Stimulated activated effector memory CD8-positive, alpha-beta T cell treated with anti-CD3 and anti-CD28 coated beads, Interleukin-12 subunit alpha, Interleukin-12 subunit beta, amount 100 ng/mL, for 72 hours (primary cell): ENCODE data around the gene INSIG1.

Source experiments
- ATAC-seq: fragments of 150-1000 bp; cut with Tn5 transposase; 2 replicates; pipeline ENCODE4 v1.10.0; 2021
- DNase-seq, 2 donors: peaks; one replicate each; pipeline ENCODE4 v3.0.0; 2021 to 2022; ENCODE audit warnings: low spot score in 2 of 2
- H3K27ac Mint-ChIP-seq: one replicate; pipeline ENCODE4 v1.8.0; 2022; ENCODE audit warnings: mild to moderate bottlenecking, mixed read lengths
- H3K36me3 Mint-ChIP-seq: one replicate; pipeline ENCODE4 v1.8.0; 2022; ENCODE audit warnings: mild to moderate bottlenecking, mixed read lengths
- H3K4me1 Mint-ChIP-seq: one replicate; pipeline ENCODE4 v1.8.0; 2022; ENCODE audit warnings: mixed read lengths
- H3K4me3 Mint-ChIP-seq: one replicate; pipeline ENCODE4 v1.8.0; 2022; ENCODE audit warnings: mild to moderate bottlenecking, mixed read lengths
- H3K9me3 Mint-ChIP-seq: one replicate; pipeline ENCODE4 v1.8.0; 2022; ENCODE audit warnings: mixed read lengths

The INSIG1 gene

GRCh38 chr7:155316427-155317113, 18.9 kb downstream of the INSIG1 start:
- no peak overlapping the region for H3K27ac Mint-ChIP-seq
- H3K4me1 Mint-ChIP-seq = no peaks in the 10 kb centered on the region

GRCh38 chr7:155317114-155317434, 19.4 kb downstream of the INSIG1 start:
- Mint-ChIP-seq H3K27ac (no peak overlapping the region), H3K9me3 (no peaks in the 10 kb centered on the region), H3K36me3 (peaks cover 18% of the 10 kb centered on the region), H3K4me3 (no peak overlapping the region), H3K4me1 (no peaks in the 10 kb centered on the region)
- ATAC-seq = peak; percentile 32
- DNase-seq = no peak

More at GRCh38 chr7:155316427-155317113, 18.9 kb downstream of the INSIG1 start:
- no peaks in the 10 kb centered on the region for H3K9me3 Mint-ChIP-seq
- no peak overlapping the region for H3K4me3 Mint-ChIP-seq
- DNase-seq (no peak), ATAC-seq (no peak)
- H3K36me3 Mint-ChIP-seq = peaks cover 23% of the 10 kb centered on the region

- no peak overlapping the region for H3K27ac Mint-ChIP-seq
- ATAC-seq = no peak
- H3K36me3 Mint-ChIP-seq = peaks cover 11% of the 10 kb centered on the region
- no peaks in the 10 kb centered on the region for H3K4me1 Mint-ChIP-seq
- DNase-seq = no peak
- H3K4me3 Mint-ChIP-seq = no peak overlapping the region
- no peaks in the 10 kb centered on the region for H3K9me3 Mint-ChIP-seq
Observed at GRCh38 chr7:155318245-155318644, 20.6 kb downstream of the INSIG1 start.

GRCh38 chr7:155322530-155322929, 24.9 kb downstream of the INSIG1 start:
- Mint-ChIP-seq H3K9me3 (no peaks in the 10 kb centered on the region), H3K36me3 (no peaks in the 10 kb centered on the region), H3K27ac (no peak overlapping the region), H3K4me3 (no peak overlapping the region), H3K4me1 (no peaks in the 10 kb centered on the region)
- ATAC-seq (no peak), DNase-seq (no peak)

- no peak overlapping the region for H3K4me3 Mint-ChIP-seq
- no peak overlapping the region for H3K27ac Mint-ChIP-seq
- no peak for DNase-seq
- no peaks in the 10 kb centered on the region for H3K9me3 Mint-ChIP-seq
- no peaks in the 10 kb centered on the region for H3K36me3 Mint-ChIP-seq
- no peaks in the 10 kb centered on the region for H3K4me1 Mint-ChIP-seq
- ATAC-seq = no peak
Observed at GRCh38 chr7:155323001-155323638, 25.4 kb downstream of the INSIG1 start.

GRCh38 chr7:155324012-155324917, 26.6 kb downstream of the INSIG1 start:
- no peak overlapping the region for H3K4me3 Mint-ChIP-seq
- ATAC-seq (no peak), DNase-seq (no peak)
- no peaks in the 10 kb centered on the region for H3K36me3 Mint-ChIP-seq
- no peak overlapping the region for H3K27ac Mint-ChIP-seq
- no peaks in the 10 kb centered on the region for H3K4me1 Mint-ChIP-seq
- no peaks in the 10 kb centered on the region for H3K9me3 Mint-ChIP-seq

GRCh38 chr7:155324918-155325235, 27.2 kb downstream of the INSIG1 start:
- Mint-ChIP-seq H3K9me3 (no peaks in the 10 kb centered on the region), H3K4me1 (no peaks in the 10 kb centered on the region), H3K36me3 (no peaks in the 10 kb centered on the region), H3K27ac (no peak overlapping the region), H3K4me3 (no peak overlapping the region)
- DNase-seq (no peak), ATAC-seq (no peak)

GRCh38 chr7:155326385-155326784, 28.7 kb downstream of the INSIG1 start:
- no peaks in the 10 kb centered on the region for H3K4me1 Mint-ChIP-seq
- no peak overlapping the region for H3K27ac Mint-ChIP-seq
- no peak for DNase-seq
- no peaks in the 10 kb centered on the region for H3K36me3 Mint-ChIP-seq
- no peak overlapping the region for H3K4me3 Mint-ChIP-seq
- ATAC-seq = no peak
- no peaks in the 10 kb centered on the region for H3K9me3 Mint-ChIP-seq

- H3K9me3 Mint-ChIP-seq = no peaks in the 10 kb centered on the region
- no peaks in the 10 kb centered on the region for H3K36me3 Mint-ChIP-seq
- H3K4me3 Mint-ChIP-seq = no peak overlapping the region
- DNase-seq = no peak
- H3K4me1 Mint-ChIP-seq = no peaks in the 10 kb centered on the region
- H3K27ac Mint-ChIP-seq = no peak overlapping the region
- ATAC-seq = no peak
Observed at GRCh38 chr7:155327590-155328320, 30.1 kb downstream of the INSIG1 start.

GRCh38 chr7:155329225-155329624, 31.5 kb downstream of the INSIG1 start:
- Mint-ChIP-seq H3K9me3 (no peaks in the 10 kb centered on the region), H3K4me3 (no peak overlapping the region)

GRCh38 chr7:155331396-155331795, 33.7 kb downstream of the INSIG1 start:
- Mint-ChIP-seq H3K4me3 (no peak overlapping the region), H3K4me1 (no peaks in the 10 kb centered on the region), H3K9me3 (no peaks in the 10 kb centered on the region), H3K27ac (no peak overlapping the region), H3K36me3 (no peaks in the 10 kb centered on the region)
- no peak for ATAC-seq
- no peak for DNase-seq

More at GRCh38 chr7:155329225-155329624, 31.5 kb downstream of the INSIG1 start:
- no peak for DNase-seq
- ATAC-seq = no peak
- no peak overlapping the region for H3K27ac Mint-ChIP-seq
- H3K36me3 Mint-ChIP-seq = no peaks in the 10 kb centered on the region
- no peaks in the 10 kb centered on the region for H3K4me1 Mint-ChIP-seq

GRCh38 chr7:155333346-155334234, 35.9 kb downstream of the INSIG1 start:
- Mint-ChIP-seq H3K36me3 (no peaks in the 10 kb centered on the region), H3K4me3 (no peak overlapping the region), H3K27ac (no peak overlapping the region), H3K9me3 (no peaks in the 10 kb centered on the region), H3K4me1 (peaks cover 11% of the 10 kb centered on the region)
- DNase-seq (no peak), ATAC-seq (no peak)

- Mint-ChIP-seq H3K9me3 (no peaks in the 10 kb centered on the region), H3K4me1 (peaks cover 22% of the 10 kb centered on the region), H3K36me3 (no peaks in the 10 kb centered on the region), H3K27ac (no peak overlapping the region), H3K4me3 (no peak overlapping the region)
- ATAC-seq (no peak), DNase-seq (no peak)
Observed at GRCh38 chr7:155336812-155337602, 39.3 kb downstream of the INSIG1 start.
